Fibroblast of lung (primary cell): Measurements from ENCODE around the gene IGSF23. TPM values are rescaled to one million over a fixed set of nuclear protein-coding genes. Genes with fewer than 3 reads are reported as not detected.

Source experiments
- DNase-seq, 2 donors: peaks; one replicate each; pipeline versions ENCODE4 v3.0.0 to v3.0.0-alpha.2; 2010; ENCODE audit warnings: low read depth in 2 of 2
- H2AFZ ChIP-seq: 2 replicates; pipeline ENCODE4 v1.5.1; 2012; ENCODE audit warnings: low read length, control low read depth, inconsistent platforms
- H3K27ac ChIP-seq: 2 replicates; pipeline ENCODE4 v1.5.1; 2011; ENCODE audit warnings: low read length, control low read depth; ENCODE audit not compliant: insufficient read depth
- H3K27me3 ChIP-seq: 2 replicates; pipeline ENCODE4 v1.5.1; 2011; ENCODE audit warnings: mild to moderate bottlenecking, low read length; ENCODE audit not compliant: control insufficient read depth, insufficient read depth
- H3K36me3 ChIP-seq: 2 replicates; pipeline ENCODE4 v1.5.1; 2011; ENCODE audit warnings: low read length; ENCODE audit not compliant: control insufficient read depth, insufficient read depth
- H3K4me1 ChIP-seq: 2 replicates; pipeline ENCODE4 v1.5.1; 2011; ENCODE audit warnings: low read length; ENCODE audit not compliant: control insufficient read depth, insufficient read depth; ENCODE audit errors: extremely low read depth
- H3K4me2 ChIP-seq: 2 replicates; pipeline ENCODE4 v1.5.1; 2011; ENCODE audit warnings: low read length, control low read depth; ENCODE audit not compliant: insufficient read depth; ENCODE audit errors: extremely low read depth
- H3K4me3 ChIP-seq, 4 experiments: fragments of 200-600 bp in 1 of 4; sonication (generic) in 1 of 4; replicated peaks in 1 of 4; 2 replicates each; pipeline ENCODE4 v1.5.1; 2011 to 2016; ENCODE audit warnings: low read length in 4 of 4, low read depth in 3 of 4, mild to moderate bottlenecking in 3 of 4, control low read depth in 2 of 4, inconsistent platforms in 1 of 4, mixed read lengths in 1 of 4; ENCODE audit not compliant: insufficient read depth in 1 of 4; ENCODE audit errors: control extremely low read depth in 1 of 4
- H3K79me2 ChIP-seq: 2 replicates; pipeline ENCODE4 v1.5.1; 2012; ENCODE audit warnings: mild to moderate bottlenecking, low read length, inconsistent platforms; ENCODE audit not compliant: control insufficient read depth, insufficient read depth
- H3K9ac ChIP-seq: 2 replicates; pipeline ENCODE4 v1.5.1; 2011; ENCODE audit warnings: mild to moderate bottlenecking, low read length, control low read depth; ENCODE audit not compliant: insufficient read depth
- H3K9me3 ChIP-seq: 2 replicates; pipeline ENCODE4 v1.5.1; 2012; ENCODE audit warnings: low read depth, low read length; ENCODE audit not compliant: control insufficient read depth, insufficient read depth
- H4K20me1 ChIP-seq: 2 replicates; pipeline ENCODE4 v1.5.1; 2011; ENCODE audit warnings: low read length; ENCODE audit not compliant: control insufficient read depth, insufficient read depth; ENCODE audit errors: extremely low read depth
- CTCF ChIP-seq, 2 donors: IDR thresholded peaks in 1 of 2; conservative IDR thresholded peaks in 1 of 2; 1 replicate in 1 of 2; 2 replicates in 1 of 2; pipeline ENCODE4 v1.5.1; 2011 to 2012; ENCODE audit warnings: low read length in 2 of 2, control low read depth in 1 of 2, inconsistent platforms in 1 of 2, low read depth in 1 of 2, mild to moderate bottlenecking in 1 of 2
- EZH2 ChIP-seq: IDR thresholded peaks from 2 replicates; pipeline ENCODE4 v1.5.1; 2012; ENCODE audit warnings: low read length, control low read depth, mild to moderate bottlenecking; ENCODE audit errors: missing control alignments
- polyA plus RNA-seq, 2 donors: library from polyadenylated mRNA; depleted of rRNA in 1 of 2; stranded (reverse) in 1 of 2; unstranded in 1 of 2; fragments of >200 nt; gene quantifications; 2 replicates each; pipeline ENCODE4 v1.2.1, GENCODE V29; 2011 to 2012; ENCODE audit warnings: missing spikeins in 1 of 2
- total RNA-seq: library from RNA; depleted of rRNA; stranded (reverse); fragments of >200 nt; gene quantifications from 2 replicates; pipeline ENCODE4 v1.2.1, GENCODE V29; 2014

The IGSF23 gene
- total and polyA plus RNA-seq, 2 donors (not counting 1 experiment from before 2014, with no cell fraction given): 0.33 to 1.3 TPM

DNA sequence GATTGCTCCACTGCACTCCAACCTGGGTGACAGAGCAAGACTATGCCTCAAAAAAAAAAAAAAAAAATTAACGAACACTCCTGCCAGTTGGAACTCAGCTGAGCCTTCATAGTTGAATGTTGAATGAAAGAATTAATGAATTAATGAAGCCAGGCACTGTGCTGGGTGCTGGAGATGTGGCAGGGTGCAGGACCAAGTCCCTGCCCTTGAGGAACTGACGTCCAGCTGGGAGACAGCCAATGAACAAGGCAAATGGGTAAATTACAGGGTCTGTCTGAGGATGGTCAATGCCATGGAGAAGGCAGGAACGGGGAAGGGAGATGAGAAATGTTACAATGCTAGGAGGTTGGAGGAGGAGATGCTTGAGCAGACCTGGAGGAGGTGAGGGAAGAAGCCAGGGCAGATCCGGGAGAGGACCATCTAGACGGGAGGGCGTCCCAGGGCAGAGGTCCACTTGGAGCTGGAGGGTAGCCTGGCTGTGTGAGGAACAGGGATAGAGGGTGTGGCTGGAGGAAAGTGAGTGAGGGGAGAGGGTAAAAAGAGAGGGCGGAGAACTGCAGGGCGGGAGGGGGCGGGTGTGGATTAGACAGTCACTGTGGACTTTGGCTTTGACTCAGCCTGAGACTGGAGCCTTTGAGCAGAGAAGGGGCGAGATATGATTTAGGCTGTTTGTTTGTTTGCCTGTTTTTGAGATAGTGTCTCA is 16.8 kb upstream of the IGSF23 start:
- Histone ChIP-seq H3K4me3 (no peak overlapping the region), H3K27me3 (no peaks in the 10 kb centered on the region), H3K4me1 (peaks cover 3% of the 10 kb centered on the region), H3K9me3 (no peaks in the 10 kb centered on the region), H4K20me1 (no peaks in the 10 kb centered on the region), H2AFZ (no peak overlapping the region), H3K79me2 (no peaks in the 10 kb centered on the region), H3K9ac (no peak overlapping the region), H3K4me2 (no peak overlapping the region), H3K36me3 (no peaks in the 10 kb centered on the region), H3K27ac (no peak overlapping the region)
- DNase-seq: no peak
- TF ChIP-seq CTCF (conservative IDR thresholded peaks at IDR 0.05 in 1 of 2, IDR thresholded peaks at IDR 0.05 in 1 of 2; ENCODE audit: low read depth in 1 of 2, low read length in 2 of 2) (no peak), EZH2 (no peak)

- H3K36me3 ChIP-seq: no peaks in the 10 kb centered on the region
- no peak overlapping the region for H2AFZ ChIP-seq
- H3K9ac ChIP-seq: no peak overlapping the region
- no peak overlapping the region for H3K27ac ChIP-seq
- no peak overlapping the region for H3K4me3 ChIP-seq
- H3K27me3 ChIP-seq: no peaks in the 10 kb centered on the region
- no peaks in the 10 kb centered on the region for H3K79me2 ChIP-seq
- no peak for DNase-seq
- no peaks in the 10 kb centered on the region for H4K20me1 ChIP-seq
- TF ChIP-seq EZH2: no peak
- TF ChIP-seq CTCF (conservative IDR thresholded peaks at IDR 0.05 in 1 of 2, IDR thresholded peaks at IDR 0.05 in 1 of 2; ENCODE audit: low read depth in 1 of 2, low read length in 2 of 2): no peak
- H3K4me2 ChIP-seq: no peak overlapping the region
- no peaks in the 10 kb centered on the region for H3K9me3 ChIP-seq
- H3K4me1 ChIP-seq: peaks cover 5% of the 10 kb centered on the region
These were observed 16.3 kb upstream of the IGSF23 start for GRCh38 chr19:44597131-44597491.

GRCh38 chr19:44598355-44598754 is 15.0 kb upstream of the IGSF23 start:
- H3K9ac ChIP-seq: no peak overlapping the region
- H3K4me2 ChIP-seq: no peak overlapping the region
- H3K4me3 ChIP-seq: no peak overlapping the region
- H4K20me1 ChIP-seq: no peaks in the 10 kb centered on the region
- no peaks in the 10 kb centered on the region for H3K9me3 ChIP-seq
- DNase-seq: no peak
- no peak for TF ChIP-seq CTCF (conservative IDR thresholded peaks at IDR 0.05 in 1 of 2, IDR thresholded peaks at IDR 0.05 in 1 of 2; ENCODE audit: low read depth in 1 of 2, low read length in 2 of 2)
- no peak for TF ChIP-seq EZH2
- peaks cover 8% of the 10 kb centered on the region for H3K4me1 ChIP-seq
- H2AFZ ChIP-seq: no peak overlapping the region
- H3K36me3 ChIP-seq: no peaks in the 10 kb centered on the region
- H3K27me3 ChIP-seq: no peaks in the 10 kb centered on the region
- H3K27ac ChIP-seq: no peak overlapping the region
- H3K79me2 ChIP-seq: no peaks in the 10 kb centered on the region
